Osteoblast (primary cell): ENCODE data around the gene SLBP. TPM values are rescaled to one million over a fixed set of nuclear protein-coding genes. Genes with fewer than 3 reads are reported as not detected.

Experiments
- DNase-seq: peaks from one replicate; pipeline ENCODE4 v3.0.0; 2011; ENCODE audit warnings: low spot score, mixed read lengths; ENCODE audit not compliant: insufficient read length; ENCODE audit errors: missing footprints
- H2AFZ ChIP-seq: 2 replicates; pipeline ENCODE4 v1.6.0; 2011; ENCODE audit warnings: mild to moderate bottlenecking, low read length
- H3K27ac ChIP-seq: 2 replicates; pipeline ENCODE4 v1.5.1; 2011; ENCODE audit warnings: mild to moderate bottlenecking, low read depth, low read length, moderate library complexity
- H3K27me3 ChIP-seq: 2 replicates; pipeline ENCODE4 v1.6.0; 2012; ENCODE audit warnings: mild to moderate bottlenecking, control low read depth, inconsistent platforms, low read length, moderate library complexity; ENCODE audit not compliant: insufficient read depth
- H3K36me3 ChIP-seq: 2 replicates; pipeline ENCODE4 v1.5.1; 2011; ENCODE audit warnings: mild to moderate bottlenecking, low read length, control low read depth, moderate library complexity; ENCODE audit not compliant: insufficient read depth
- H3K4me1 ChIP-seq: 2 replicates; pipeline ENCODE4 v1.5.1; 2011; ENCODE audit warnings: mild to moderate bottlenecking, low read length, control low read depth, moderate library complexity; ENCODE audit not compliant: insufficient read depth
- H3K4me2 ChIP-seq: 2 replicates; pipeline ENCODE4 v1.6.0; 2011; ENCODE audit warnings: mild to moderate bottlenecking, low read length; ENCODE audit not compliant: insufficient read depth
- H3K4me3 ChIP-seq: fragments of 200-600 bp; sonication (generic); 3 replicates; pipeline ENCODE4 v1.5.1; 2012; ENCODE audit warnings: mild to moderate bottlenecking, low read length, inconsistent platforms; ENCODE audit not compliant: insufficient read depth
- H3K79me2 ChIP-seq: 2 replicates; pipeline ENCODE4 v1.6.0; 2012; ENCODE audit warnings: mild to moderate bottlenecking, low read length, control low read depth, inconsistent platforms; ENCODE audit not compliant: insufficient read depth
- H3K9me3 ChIP-seq: 2 replicates; pipeline ENCODE4 v1.5.1; 2011; ENCODE audit warnings: low read depth, low read length, control low read depth
- H4K20me1 ChIP-seq: 2 replicates; pipeline ENCODE4 v1.6.0; 2012; ENCODE audit warnings: mild to moderate bottlenecking, low read length, control low read depth; ENCODE audit not compliant: insufficient read depth
- total RNA-seq: library from RNA; depleted of rRNA; stranded (reverse); fragments of >200 nt; gene quantifications from 2 replicates; pipeline ENCODE4 v1.2.3, GENCODE V29; 2012
- TF ChIP-seq, protein P1 (sequence below): IDR thresholded peaks from 2 replicates; pipeline ENCODE4 v1.5.1; 2011; ENCODE audit warnings: mild to moderate bottlenecking, low read depth, low read length, moderate library complexity; ENCODE audit errors: extremely low read depth

SLBP gene
- total RNA-seq, 1 donor: 55.7 TPM

DNA sequence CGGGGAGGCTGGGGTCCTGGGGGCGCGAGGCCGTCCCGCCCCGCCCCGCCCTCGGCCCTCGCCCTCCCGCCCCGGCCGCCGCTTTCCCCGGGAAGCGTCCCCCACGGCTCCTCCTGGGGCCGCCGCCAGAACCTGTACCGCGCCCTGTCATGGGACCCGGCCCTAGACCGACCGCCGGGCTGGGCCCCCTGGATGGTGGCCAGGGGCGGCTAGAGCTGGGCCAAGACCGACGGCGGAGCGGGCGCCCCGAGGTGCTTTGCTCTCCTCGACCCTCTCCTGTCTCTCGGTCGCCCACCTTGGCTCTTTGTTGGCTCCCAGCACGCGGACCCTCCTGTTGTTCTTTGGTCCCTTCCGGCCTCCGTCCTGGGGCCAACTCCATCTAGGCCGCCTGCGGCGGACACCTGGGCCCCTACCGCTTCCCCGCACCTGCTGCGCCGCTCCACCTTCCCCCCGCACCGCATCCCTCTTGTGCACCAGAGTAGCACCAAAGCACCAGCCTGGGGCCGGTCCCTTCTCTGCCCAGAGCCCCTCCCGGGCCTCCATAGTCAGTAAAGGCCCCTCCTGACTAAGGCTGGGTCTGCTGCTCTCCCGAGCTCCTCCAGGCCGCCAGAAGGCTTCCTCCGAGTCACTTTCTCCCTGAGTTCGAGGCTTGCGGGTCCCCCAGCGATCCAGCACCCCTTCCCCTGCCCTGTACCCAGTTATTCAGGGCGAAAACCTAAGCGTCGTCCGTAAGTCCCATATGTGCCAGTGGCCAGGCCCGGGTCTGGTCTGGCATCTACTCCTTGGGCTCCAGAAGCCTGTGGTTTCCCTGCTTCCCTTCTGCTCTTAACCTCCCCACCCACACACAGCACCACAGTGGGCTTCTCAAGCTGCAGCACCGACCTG lies 9.8 kb upstream of the SLBP start:
- H3K9me3 ChIP-seq: no peaks in the 10 kb centered on the region
- peak overlapping the region; percentile 84 for H3K4me3 ChIP-seq
- TF ChIP-seq, protein P1, sequence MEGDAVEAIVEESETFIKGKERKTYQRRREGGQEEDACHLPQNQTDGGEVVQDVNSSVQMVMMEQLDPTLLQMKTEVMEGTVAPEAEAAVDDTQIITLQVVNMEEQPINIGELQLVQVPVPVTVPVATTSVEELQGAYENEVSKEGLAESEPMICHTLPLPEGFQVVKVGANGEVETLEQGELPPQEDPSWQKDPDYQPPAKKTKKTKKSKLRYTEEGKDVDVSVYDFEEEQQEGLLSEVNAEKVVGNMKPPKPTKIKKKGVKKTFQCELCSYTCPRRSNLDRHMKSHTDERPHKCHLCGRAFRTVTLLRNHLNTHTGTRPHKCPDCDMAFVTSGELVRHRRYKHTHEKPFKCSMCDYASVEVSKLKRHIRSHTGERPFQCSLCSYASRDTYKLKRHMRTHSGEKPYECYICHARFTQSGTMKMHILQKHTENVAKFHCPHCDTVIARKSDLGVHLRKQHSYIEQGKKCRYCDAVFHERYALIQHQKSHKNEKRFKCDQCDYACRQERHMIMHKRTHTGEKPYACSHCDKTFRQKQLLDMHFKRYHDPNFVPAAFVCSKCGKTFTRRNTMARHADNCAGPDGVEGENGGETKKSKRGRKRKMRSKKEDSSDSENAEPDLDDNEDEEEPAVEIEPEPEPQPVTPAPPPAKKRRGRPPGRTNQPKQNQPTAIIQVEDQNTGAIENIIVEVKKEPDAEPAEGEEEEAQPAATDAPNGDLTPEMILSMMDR: no peak
- H3K79me2 ChIP-seq: peaks cover 84% of the 10 kb centered on the region
- H4K20me1 ChIP-seq: peaks cover 29% of the 10 kb centered on the region
- H3K36me3 ChIP-seq: peaks cover 20% of the 10 kb centered on the region
- H2AFZ ChIP-seq: peak overlapping the region; percentile 62
- H3K4me2 ChIP-seq: peak overlapping the region; percentile 85
- H3K27me3 ChIP-seq: no peaks in the 10 kb centered on the region
- peaks cover 29% of the 10 kb centered on the region for H3K4me1 ChIP-seq
- DNase-seq: peak; percentile 89
- peak overlapping the region; percentile 53 for H3K27ac ChIP-seq

- H2AFZ ChIP-seq: peak within 1 kb of the TSS; percentile 83
- H3K9me3 ChIP-seq: no peaks in the 10 kb centered on the region
- H3K27ac ChIP-seq: peak within 1 kb of the TSS; percentile 61
- peaks cover 27% of the 10 kb centered on the region for H3K36me3 ChIP-seq
- no peaks in the 10 kb centered on the region for H3K27me3 ChIP-seq
- H3K4me2 ChIP-seq: peak within 1 kb of the TSS; percentile 98
- H3K4me1 ChIP-seq: peaks cover 26% of the 10 kb centered on the region
- DNase-seq: peak; percentile 100
- peaks cover 34% of the 10 kb centered on the region for H4K20me1 ChIP-seq
- peaks cover 87% of the 10 kb centered on the region for H3K79me2 ChIP-seq
- TF ChIP-seq, protein P1: no peak
- H3K4me3 ChIP-seq: peak within 1 kb of the TSS; percentile 84
Measured at GRCh38 chr4:1721003-1721665, 9.0 kb upstream of the SLBP start, which contains the start of the genes TACC3 and TMEM129. Gene TACC3, plus strand, starts transcription at chr4:1721521. Its CDS starts 1,901 bp downstream, at chr4:1723422. Gene TMEM129, minus strand, starts transcription at chr4:1721323. Its CDS starts 486 bp downstream, at chr4:1720837.

- peaks cover 26% of the 10 kb centered on the region for H3K4me1 ChIP-seq
- no peaks in the 10 kb centered on the region for H3K27me3 ChIP-seq
- H3K36me3 ChIP-seq: peaks cover 25% of the 10 kb centered on the region
- peaks cover 34% of the 10 kb centered on the region for H4K20me1 ChIP-seq
- DNase-seq: peak; percentile 98
- peak overlapping the region; percentile 98 for H3K4me2 ChIP-seq
- H3K9me3 ChIP-seq: no peaks in the 10 kb centered on the region
- peak overlapping the region; percentile 84 for H3K4me3 ChIP-seq
- peak overlapping the region; percentile 61 for H3K27ac ChIP-seq
- TF ChIP-seq, protein P1: no peak
- peak overlapping the region; percentile 83 for H2AFZ ChIP-seq
- H3K79me2 ChIP-seq: peaks cover 82% of the 10 kb centered on the region
Measured at GRCh38 chr4:1720163-1720983, 8.3 kb upstream of the SLBP start.
